Central memory CD8-positive, alpha-beta T cell (primary cell): ENCODE measurements around the gene ERF.
A peak's percentile ranks its signal among the peaks of the same experiment; 100 is the strongest.

Experiments
- ATAC-seq: fragments of 150-1000 bp; cut with Tn5 transposase; replicated peaks from 2 replicates; pipeline ENCODE4 v1.10.0; 2022; ENCODE audit warnings: mild to moderate bottlenecking, moderate FRiP score, moderate number of reproducible peaks; ENCODE audit not compliant: poor library complexity, severe bottlenecking; ENCODE audit errors: extremely low read depth
- DNase-seq, 2 donors: peaks; one replicate each; pipeline ENCODE4 v3.0.0; 2021; ENCODE audit warnings: low spot score in 2 of 2
- H3K27ac Mint-ChIP-seq: one replicate; pipeline ENCODE4 v1.8.0; 2022; ENCODE audit warnings: low read depth, mild to moderate bottlenecking, moderate library complexity, mixed read lengths
- H3K27me3 Mint-ChIP-seq: one replicate; pipeline ENCODE4 v1.8.0; 2022; ENCODE audit warnings: mixed read lengths
- H3K36me3 Mint-ChIP-seq: one replicate; pipeline ENCODE4 v1.8.0; 2022; ENCODE audit warnings: mild to moderate bottlenecking, moderate library complexity, mixed read lengths; ENCODE audit not compliant: insufficient read depth
- H3K4me1 Mint-ChIP-seq: one replicate; pipeline ENCODE4 v1.8.0; 2022; ENCODE audit warnings: mixed read lengths
- H3K4me3 Mint-ChIP-seq: one replicate; pipeline ENCODE4 v1.8.0; 2022; ENCODE audit warnings: mild to moderate bottlenecking, moderate library complexity, mixed read lengths
- H3K9me3 Mint-ChIP-seq: one replicate; pipeline ENCODE4 v1.8.0; 2022; ENCODE audit warnings: mixed read lengths

ERF gene

DNA sequence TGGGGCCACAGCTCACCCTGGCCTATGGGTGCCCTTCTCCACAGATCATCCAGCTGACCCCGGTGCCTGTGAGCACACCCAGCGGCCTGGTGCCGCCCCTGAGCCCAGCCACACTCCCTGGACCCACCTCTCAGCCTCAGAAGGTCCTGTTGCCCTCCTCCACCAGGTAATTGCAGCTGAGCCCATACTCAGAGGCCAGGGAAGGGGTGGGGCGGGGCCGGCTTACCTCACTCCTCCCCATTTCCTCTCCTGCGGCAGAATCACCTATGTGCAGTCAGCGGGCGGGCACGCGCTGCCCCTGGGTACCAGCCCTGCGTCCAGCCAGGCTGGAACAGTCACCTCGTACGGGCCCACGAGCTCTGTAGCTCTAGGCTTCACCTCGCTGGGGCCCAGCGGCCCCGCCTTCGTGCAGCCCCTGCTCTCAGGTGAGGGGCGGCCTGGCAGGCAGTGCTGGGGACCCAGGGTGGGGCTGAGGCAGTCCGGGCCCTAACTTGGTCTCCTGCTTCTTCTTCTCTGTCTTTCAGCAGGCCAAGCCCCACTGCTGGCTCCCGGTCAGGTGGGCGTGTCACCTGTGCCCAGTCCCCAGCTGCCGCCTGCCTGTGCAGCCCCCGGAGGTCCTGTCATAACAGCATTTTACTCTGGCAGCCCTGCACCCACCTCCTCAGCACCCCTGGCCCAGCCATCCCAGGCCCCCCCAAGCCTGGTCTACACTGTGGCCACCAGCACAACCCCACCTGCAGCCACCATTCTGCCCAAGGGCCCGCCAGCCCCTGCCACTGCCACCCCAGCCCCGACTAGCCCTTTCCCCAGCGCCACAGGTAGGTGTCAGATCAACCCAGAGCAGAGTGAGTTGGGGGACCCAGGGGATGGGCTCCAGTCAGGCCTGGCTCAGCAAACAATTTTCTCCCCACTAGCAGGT lies 37.4 kb upstream of the ERF start:
- H3K27me3 Mint-ChIP-seq, result no peaks in the 10 kb centered on the region
- peaks cover 16% of the 10 kb centered on the region for H3K36me3 Mint-ChIP-seq
- ATAC-seq (no peak), DNase-seq (no peak)
- H3K4me3 Mint-ChIP-seq, result no peak overlapping the region
- peaks cover 12% of the 10 kb centered on the region for H3K4me1 Mint-ChIP-seq
- H3K27ac Mint-ChIP-seq, result peak overlapping the region; percentile 35
- H3K9me3 Mint-ChIP-seq, result no peaks in the 10 kb centered on the region

DNA sequence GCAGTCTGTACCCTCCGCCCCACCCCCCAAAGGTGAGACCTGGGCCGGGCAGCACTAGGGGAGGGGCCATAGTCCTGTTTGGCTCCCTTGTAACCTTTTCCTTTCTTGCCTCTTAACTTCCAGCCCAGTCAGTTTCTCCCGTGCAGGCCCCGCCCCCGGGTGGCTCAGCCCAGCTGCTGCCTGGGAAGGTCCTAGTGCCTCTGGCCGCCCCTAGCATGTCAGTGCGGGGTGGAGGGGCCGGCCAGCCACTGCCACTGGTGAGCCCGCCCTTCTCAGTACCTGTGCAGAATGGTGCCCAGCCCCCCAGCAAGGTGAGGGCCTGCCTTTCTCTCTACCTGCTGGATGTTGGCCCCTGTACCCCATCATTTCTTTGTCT lies 36.5 kb upstream of the ERF start:
- H3K4me3 Mint-ChIP-seq, result no peak overlapping the region
- peaks cover 12% of the 10 kb centered on the region for H3K4me1 Mint-ChIP-seq
- DNase-seq (no peak), ATAC-seq (no peak)
- no peaks in the 10 kb centered on the region for H3K9me3 Mint-ChIP-seq
- peaks cover 16% of the 10 kb centered on the region for H3K36me3 Mint-ChIP-seq
- no peaks in the 10 kb centered on the region for H3K27me3 Mint-ChIP-seq
- peak overlapping the region; percentile 35 for H3K27ac Mint-ChIP-seq

DNA sequence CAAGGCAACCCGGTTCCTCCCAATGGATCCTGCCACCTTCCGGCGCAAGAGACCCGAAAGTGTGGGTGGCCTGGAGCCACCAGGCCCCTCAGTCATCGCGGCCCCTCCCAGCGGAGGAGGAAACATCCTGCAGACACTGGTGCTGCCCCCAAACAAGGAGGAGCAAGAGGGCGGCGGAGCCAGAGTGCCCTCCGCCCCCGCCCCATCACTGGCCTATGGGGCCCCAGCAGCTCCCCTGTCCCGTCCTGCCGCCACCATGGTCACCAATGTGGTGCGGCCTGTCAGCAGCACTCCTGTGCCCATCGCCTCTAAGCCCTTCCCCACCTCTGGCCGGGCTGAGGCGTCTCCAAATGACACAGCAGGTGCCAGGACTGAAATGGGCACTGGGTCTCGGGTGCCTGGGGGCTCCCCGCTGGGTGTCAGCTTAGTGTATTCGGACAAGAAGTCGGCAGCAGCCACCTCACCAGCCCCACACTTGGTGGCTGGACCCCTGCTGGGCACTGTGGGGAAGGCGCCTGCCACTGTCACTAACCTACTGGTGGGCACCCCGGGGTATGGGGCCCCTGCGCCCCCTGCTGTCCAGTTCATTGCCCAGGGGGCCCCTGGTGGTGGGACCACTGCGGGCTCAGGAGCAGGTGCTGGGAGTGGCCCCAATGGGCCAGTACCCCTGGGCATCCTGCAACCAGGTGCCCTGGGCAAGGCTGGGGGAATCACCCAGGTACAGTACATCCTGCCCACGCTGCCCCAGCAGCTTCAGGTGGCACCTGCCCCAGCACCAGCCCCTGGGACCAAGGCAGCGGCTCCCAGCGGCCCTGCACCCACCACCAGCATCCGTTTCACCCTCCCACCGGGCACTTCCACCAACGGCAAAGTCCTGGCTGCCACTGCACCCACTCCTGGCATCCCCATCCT lies 35.9 kb upstream of the ERF start:
- Mint-ChIP-seq H3K27ac (peak overlapping the region; percentile 35), H3K9me3 (no peaks in the 10 kb centered on the region), H3K36me3 (peaks cover 17% of the 10 kb centered on the region), H3K27me3 (no peaks in the 10 kb centered on the region), H3K4me3 (no peak overlapping the region), H3K4me1 (peaks cover 17% of the 10 kb centered on the region)
- DNase-seq (peak; percentile 45 to 58), ATAC-seq (peak; percentile 73)

DNA sequence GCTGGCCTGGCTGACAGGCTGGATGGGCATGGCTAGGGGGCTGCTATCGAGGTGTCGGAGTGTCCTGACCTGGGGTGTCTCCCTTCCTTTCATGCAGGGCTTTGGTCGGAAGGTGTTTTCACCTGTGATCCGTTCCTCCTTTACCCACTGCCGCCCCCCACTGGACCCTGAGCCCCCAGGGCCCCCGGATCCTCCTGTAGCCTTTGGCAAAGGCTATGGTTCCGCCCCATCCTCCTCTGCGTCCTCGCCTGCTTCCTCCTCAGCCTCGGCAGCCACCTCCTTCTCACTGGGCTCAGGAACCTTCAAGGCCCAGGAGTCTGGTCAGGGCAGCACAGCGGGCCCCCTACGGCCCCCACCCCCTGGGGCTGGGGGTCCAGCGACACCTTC lies 35.2 kb upstream of the ERF start:
- Mint-ChIP-seq H3K27ac (no peak overlapping the region), H3K4me3 (no peak overlapping the region), H3K9me3 (no peaks in the 10 kb centered on the region), H3K36me3 (peaks cover 17% of the 10 kb centered on the region), H3K27me3 (no peaks in the 10 kb centered on the region), H3K4me1 (peaks cover 20% of the 10 kb centered on the region)
- ATAC-seq, result no peak
- DNase-seq, result no peak

DNA sequence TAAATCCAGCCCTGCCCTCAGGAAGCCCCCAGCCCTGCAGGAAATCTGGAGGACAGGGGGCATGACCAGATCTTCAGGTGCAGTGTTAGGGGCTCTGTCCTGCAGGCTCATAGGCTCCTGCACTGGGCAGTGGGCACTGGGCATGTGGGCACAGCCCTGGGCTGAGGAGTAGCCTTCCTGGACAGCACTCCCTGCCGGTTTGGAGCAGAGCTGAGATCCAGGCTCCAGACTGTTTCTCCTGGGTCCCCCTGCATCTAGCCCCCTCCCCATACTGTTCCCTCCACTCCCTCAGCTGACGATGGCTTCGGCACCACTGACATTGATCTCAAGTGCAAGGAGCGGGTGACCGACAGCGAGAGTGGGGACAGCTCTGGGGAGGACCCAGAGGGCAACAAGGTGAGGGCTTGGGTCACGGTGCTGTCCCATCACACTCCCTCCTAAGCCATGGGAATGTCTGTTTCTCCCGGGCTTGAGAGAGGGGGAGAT lies 34.7 kb upstream of the ERF start:
- Mint-ChIP-seq H3K36me3 (peaks cover 20% of the 10 kb centered on the region), H3K27me3 (no peaks in the 10 kb centered on the region), H3K4me3 (no peak overlapping the region), H3K4me1 (peaks cover 25% of the 10 kb centered on the region), H3K27ac (no peak overlapping the region), H3K9me3 (no peaks in the 10 kb centered on the region)
- DNase-seq (no peak), ATAC-seq (no peak)

DNA sequence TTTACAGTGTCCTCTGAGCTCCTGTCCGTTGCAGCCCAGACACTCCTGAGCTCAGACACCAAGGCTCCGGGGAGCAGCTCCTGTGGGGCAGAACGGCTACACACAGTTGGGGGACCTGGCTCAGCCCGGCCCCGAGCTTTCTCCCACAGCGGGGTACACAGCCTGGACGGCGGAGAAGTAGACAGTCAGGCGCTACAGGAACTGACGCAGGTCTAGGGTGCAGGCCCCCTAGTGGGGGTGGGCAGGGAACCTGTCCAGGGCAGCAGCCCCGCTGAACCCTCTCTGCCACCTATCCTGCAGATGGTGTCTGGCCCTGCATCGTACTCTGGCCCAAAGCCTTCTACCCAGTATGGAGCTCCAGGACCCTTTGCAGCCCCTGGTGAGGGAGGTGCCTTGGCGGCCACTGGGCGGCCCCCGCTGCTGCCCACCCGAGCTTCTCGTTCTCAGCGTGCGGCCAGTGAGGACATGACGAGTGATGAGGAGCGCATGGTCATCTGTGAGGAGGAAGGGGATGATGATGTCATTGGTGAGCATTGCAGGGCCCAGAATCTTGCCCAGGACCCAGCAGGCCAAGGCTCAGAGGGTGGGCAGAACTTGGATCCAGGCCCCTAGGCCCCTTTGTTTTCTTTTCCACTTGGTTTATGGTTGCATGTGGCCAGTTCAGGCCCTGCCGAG lies 34.1 kb upstream of the ERF start:
- ATAC-seq, result no peak
- H3K27ac Mint-ChIP-seq, result no peak overlapping the region
- H3K4me1 Mint-ChIP-seq, result peaks cover 26% of the 10 kb centered on the region
- DNase-seq, result no peak
- H3K4me3 Mint-ChIP-seq, result no peak overlapping the region
- H3K9me3 Mint-ChIP-seq, result no peaks in the 10 kb centered on the region
- peaks cover 19% of the 10 kb centered on the region for H3K36me3 Mint-ChIP-seq
- H3K27me3 Mint-ChIP-seq, result no peaks in the 10 kb centered on the region

DNA sequence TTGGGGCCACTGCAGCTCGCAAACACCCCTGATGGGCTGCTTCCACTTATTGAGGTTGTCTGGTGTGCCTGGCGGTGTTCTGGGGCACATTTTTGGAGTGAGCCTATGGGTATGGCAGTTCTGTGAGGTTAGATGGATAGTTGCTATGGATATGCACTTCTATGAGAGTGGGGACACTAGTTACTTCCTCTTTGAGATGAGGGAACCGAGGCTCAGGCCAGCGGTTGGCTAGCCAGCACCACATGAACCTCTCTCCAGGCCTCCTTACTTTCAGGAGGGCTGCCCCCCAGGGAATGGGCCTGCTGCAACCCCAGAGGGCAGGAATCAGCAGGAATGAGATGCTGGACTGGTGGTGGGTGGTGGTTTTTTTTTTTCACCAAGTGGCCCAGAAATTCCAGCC lies 33.5 kb upstream of the ERF start:
- Mint-ChIP-seq H3K4me3 (no peak overlapping the region), H3K36me3 (peaks cover 16% of the 10 kb centered on the region), H3K27me3 (no peaks in the 10 kb centered on the region), H3K9me3 (no peaks in the 10 kb centered on the region), H3K27ac (no peak overlapping the region), H3K4me1 (peaks cover 25% of the 10 kb centered on the region)
- ATAC-seq (no peak), DNase-seq (no peak)

DNA sequence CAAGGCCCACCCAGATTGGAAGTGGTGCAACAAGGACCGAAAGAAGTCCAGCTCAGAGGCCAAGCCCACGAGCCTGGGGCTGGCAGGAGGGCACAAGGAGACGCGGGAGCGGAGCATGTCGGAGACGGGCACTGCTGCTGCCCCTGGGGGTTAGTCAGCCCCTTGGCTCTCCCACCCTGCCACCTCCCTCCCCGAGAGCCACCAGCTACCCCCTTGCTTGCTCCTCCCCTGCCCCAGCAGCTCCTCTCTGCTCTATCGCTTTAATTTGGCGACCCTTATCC lies 32.8 kb upstream of the ERF start:
- Mint-ChIP-seq H3K4me3 (no peak overlapping the region), H3K4me1 (peaks cover 21% of the 10 kb centered on the region), H3K27ac (no peak overlapping the region), H3K9me3 (no peaks in the 10 kb centered on the region), H3K27me3 (no peaks in the 10 kb centered on the region), H3K36me3 (peaks cover 14% of the 10 kb centered on the region)
- ATAC-seq (no peak), DNase-seq (no peak)

DNA sequence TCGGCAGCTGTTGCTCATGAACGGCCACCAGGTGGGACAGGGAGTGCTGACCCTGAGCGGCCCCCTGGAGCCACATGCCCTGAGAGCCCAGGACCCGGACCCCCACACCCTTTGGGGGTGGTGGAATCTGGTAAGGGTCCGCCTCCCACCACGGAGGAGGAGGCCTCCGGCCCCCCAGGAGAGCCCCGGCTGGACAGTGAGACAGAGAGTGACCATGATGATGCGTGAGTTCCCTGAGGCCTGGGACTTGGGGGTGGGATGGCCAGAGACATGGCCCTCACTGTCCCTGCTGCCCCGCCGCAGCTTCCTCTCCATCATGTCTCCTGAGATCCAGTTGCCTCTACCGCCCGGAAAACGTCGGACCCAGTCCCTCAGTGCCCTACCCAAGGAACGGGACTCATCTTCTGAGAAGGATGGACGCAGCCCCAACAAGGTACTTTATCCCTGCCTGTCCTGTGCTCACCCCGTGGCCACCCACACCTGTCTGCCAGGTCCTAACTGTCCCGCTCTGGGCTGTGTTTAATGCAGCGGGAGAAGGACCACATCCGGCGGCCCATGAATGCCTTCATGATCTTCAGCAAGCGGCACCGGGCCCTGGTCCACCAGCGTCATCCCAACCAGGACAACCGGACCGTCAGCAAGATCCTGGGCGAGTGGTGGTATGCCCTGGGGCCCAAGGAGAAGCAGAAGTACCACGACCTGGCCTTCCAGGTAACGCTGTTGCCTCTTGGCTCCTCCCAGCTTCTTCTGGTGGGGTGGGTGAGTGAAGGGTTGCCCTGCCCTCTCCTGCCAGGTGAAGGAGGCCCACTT lies 32.3 kb upstream of the ERF start:
- Mint-ChIP-seq H3K36me3 (peaks cover 14% of the 10 kb centered on the region), H3K4me1 (peaks cover 25% of the 10 kb centered on the region), H3K27ac (no peak overlapping the region), H3K27me3 (no peaks in the 10 kb centered on the region), H3K4me3 (no peak overlapping the region), H3K9me3 (no peaks in the 10 kb centered on the region)
- DNase-seq (no peak), ATAC-seq (no peak)

DNA sequence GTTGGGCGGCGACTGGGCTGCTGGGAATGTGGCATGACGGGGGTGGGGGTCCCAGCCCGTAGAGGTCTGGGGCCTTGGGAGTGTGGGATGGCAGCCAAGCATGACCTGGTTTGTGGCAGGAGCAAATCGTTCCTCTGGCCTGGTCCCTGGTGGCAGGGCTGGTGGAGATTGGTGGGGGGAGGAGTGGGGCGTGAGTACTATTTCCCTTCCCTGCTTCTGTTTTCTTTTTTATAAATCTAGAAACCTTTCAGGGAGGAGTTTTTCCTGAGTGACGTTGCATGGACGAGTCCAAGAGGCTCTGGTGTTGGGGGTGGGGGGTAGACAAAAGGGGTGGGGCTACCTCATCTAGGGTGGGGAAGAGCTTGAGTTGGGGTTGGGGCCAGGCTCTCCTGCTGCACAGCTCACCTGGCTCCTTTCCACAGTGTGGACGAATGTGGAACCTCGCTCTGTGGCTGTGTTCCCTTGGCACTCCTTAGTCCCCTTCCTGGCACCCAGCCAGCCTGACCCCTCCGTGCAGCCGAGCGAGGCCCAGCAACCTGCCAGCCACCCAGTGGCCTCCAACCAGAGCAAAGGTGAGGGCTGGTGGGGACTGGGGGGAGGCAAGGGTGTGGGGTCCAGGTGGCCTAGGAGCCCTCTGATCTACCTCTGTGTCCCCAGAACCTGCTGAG lies 31.6 kb upstream of the ERF start:
- Mint-ChIP-seq H3K9me3 (no peaks in the 10 kb centered on the region), H3K36me3 (peaks cover 10% of the 10 kb centered on the region), H3K4me3 (no peak overlapping the region), H3K27ac (no peak overlapping the region), H3K27me3 (no peaks in the 10 kb centered on the region), H3K4me1 (peaks cover 22% of the 10 kb centered on the region)
- ATAC-seq, result no peak
- no peak for DNase-seq

DNA sequence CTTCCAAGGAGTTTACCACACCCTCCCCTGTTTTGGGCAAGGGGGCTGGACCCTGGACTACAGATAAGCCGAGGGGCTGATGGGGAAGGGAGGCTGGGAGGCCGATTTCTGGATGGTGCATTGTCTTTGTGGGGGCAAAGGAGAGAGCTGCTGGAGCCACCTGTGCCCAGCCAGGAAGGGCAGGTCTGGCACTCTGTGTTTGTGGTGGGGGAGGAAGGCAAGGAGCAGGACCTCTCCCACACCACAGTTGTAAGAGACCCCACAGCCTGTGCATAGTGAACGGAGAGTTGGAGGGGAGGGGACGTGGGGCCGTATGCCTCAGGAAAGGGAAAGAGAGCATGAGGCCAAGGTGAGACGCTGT lies 31.0 kb upstream of the ERF start:
- Mint-ChIP-seq H3K27me3 (no peaks in the 10 kb centered on the region), H3K4me3 (peak overlapping the region; percentile 86), H3K9me3 (no peaks in the 10 kb centered on the region), H3K4me1 (peaks cover 20% of the 10 kb centered on the region), H3K27ac (peak overlapping the region; percentile 16), H3K36me3 (peaks cover 10% of the 10 kb centered on the region)
- DNase-seq (peak in 1 of 2 donors; percentile 12), ATAC-seq (no peak)
